Umbilical cord (tissue), 2 donors: ENCODE results near the gene SPTBN4. TPM values are rescaled to one million over a fixed set of nuclear protein-coding genes. Genes with fewer than 3 reads are reported as not detected.
"Not testable (repeated sequence)": the region's sequence is repeated elsewhere in the genome, so short reads cannot be mapped to it uniquely, and the experiment has no call there.

Source experiments
- DNase-seq: peaks from one replicate; pipeline ENCODE4 v3.0.0-alpha.2; 2015; ENCODE audit warnings: low spot score
- total RNA-seq: library from RNA; depleted of rRNA; stranded (reverse); fragments of >200 nt; gene quantifications from one replicate; pipeline ENCODE4 v1.2.3, GENCODE V29; 2014; ENCODE audit warnings: low replicate concordance; ENCODE audit not compliant: insufficient read depth

The SPTBN4 gene
- total RNA-seq, 1 donor from 2014 or later, result 5.8 TPM

GRCh38 chr19:40528533-40529092 lies 61.8 kb downstream of the SPTBN4 start:
- no peak for DNase-seq

- DNase-seq, result peak; percentile 81
Observed at GRCh38 chr19:40529093-40529954, 62.5 kb downstream of the SPTBN4 start.

GRCh38 chr19:40530091-40530901 lies 63.5 kb downstream of the SPTBN4 start:
- DNase-seq, result no peak

- DNase-seq, result no peak
Observed at GRCh38 chr19:40533508-40533907, 66.7 kb downstream of the SPTBN4 start.

- DNase-seq, result no peak
Observed at GRCh38 chr19:40534148-40534547, 67.3 kb downstream of the SPTBN4 start.

- no peak for DNase-seq
Observed at GRCh38 chr19:40539070-40539469, 72.3 kb downstream of the SPTBN4 start.

- peak; percentile 17 for DNase-seq
Observed at GRCh38 chr19:40542202-40542859, 75.5 kb downstream of the SPTBN4 start.

GRCh38 chr19:40543029-40543597 lies 76.3 kb downstream of the SPTBN4 start:
- no peak for DNase-seq

- DNase-seq, result not testable (repeated sequence)
Observed at GRCh38 chr19:40546153-40546841, 79.5 kb downstream of the SPTBN4 start.

GRCh38 chr19:40547190-40547589 lies 80.4 kb downstream of the SPTBN4 start:
- DNase-seq, result not testable (repeated sequence)

- no peak for DNase-seq
Observed at GRCh38 chr19:40547836-40548235, 81.0 kb downstream of the SPTBN4 start.

- peak; percentile 18 for DNase-seq
Observed at GRCh38 chr19:40549007-40549708, 82.4 kb downstream of the SPTBN4 start.

- no peak for DNase-seq
Observed at GRCh38 chr19:40550951-40551350, 84.2 kb downstream of the SPTBN4 start.

- no peak for DNase-seq
Observed at GRCh38 chr19:40552848-40553247, 86.0 kb downstream of the SPTBN4 start.

GRCh38 chr19:40553885-40554857 lies 87.4 kb downstream of the SPTBN4 start:
- no peak for DNase-seq

- no peak for DNase-seq
Observed at GRCh38 chr19:40555978-40556689, 89.3 kb downstream of the SPTBN4 start.

- no peak for DNase-seq
Observed at GRCh38 chr19:40556953-40557530, 90.2 kb downstream of the SPTBN4 start.

- no peak for DNase-seq
Observed at GRCh38 chr19:40559394-40559793, 92.6 kb downstream of the SPTBN4 start.
